ENCODE measurements around the gene FAM111B. TPM values are rescaled to one million over a fixed set of nuclear protein-coding genes. Genes with fewer than 3 reads are reported as not detected.
"Not testable (repeated sequence)": the region's sequence is repeated elsewhere in the genome, so short reads cannot be mapped to it uniquely, and the experiment has no call there.

The FAM111B gene
- total and polyA plus RNA-seq, 2 of the 8 experiments (the other 6 are each of a cell fraction or from before 2014, with no cell fraction given) = 4.8 to 38.1 TPM

GRCh38 chr11:59080421-59080820, 26.6 kb upstream of the FAM111B start:
- H3K9me3 ChIP-seq (ENCODE audit: insufficient read depth in 2 of 2, low read depth in 1 of 2, low read length in 1 of 2); H2BK12ac ChIP-seq (ENCODE audit: low read depth, low read length); H3K4me3 ChIP-seq (ENCODE audit: extremely low read depth in 1 of 4, insufficient read depth in 2 of 4, low read depth in 3 of 4, low read length in 4 of 4); DNase-seq (ENCODE audit: low read depth in 1 of 2, low spot score in 2 of 2); H2BK20ac ChIP-seq (ENCODE audit: low read length); H2AFZ ChIP-seq (ENCODE audit: low read length); H3K27ac ChIP-seq (ENCODE audit: low read depth, low read length); H3K56ac ChIP-seq (replicated peaks; ENCODE audit: insufficient read length, low read depth, low read length); H2BK120ac ChIP-seq (replicated peaks; ENCODE audit: low read depth, low read length); H3K14ac ChIP-seq (ENCODE audit: insufficient read length); H3K27me3 ChIP-seq (replicated peaks in 1 of 4; ENCODE audit: control insufficient read depth in 3 of 4, extremely low read depth in 1 of 4, insufficient read depth in 3 of 4, low read length in 3 of 4); H2AK5ac ChIP-seq (ENCODE audit: low read depth, low read length); FAIRE-seq; H3K4ac ChIP-seq (replicated peaks; ENCODE audit: insufficient read length, low read depth, low read length); H4K20me1 ChIP-seq (replicated peaks in 1 of 2; ENCODE audit: control insufficient read depth in 1 of 2, insufficient read depth in 2 of 2, low read length in 2 of 2); H4K8ac ChIP-seq (ENCODE audit: extremely low read depth, insufficient read depth, low read length); H3K18ac ChIP-seq (ENCODE audit: extremely low read depth, low read length); H3K79me1 ChIP-seq (ENCODE audit: low read depth, low read length); H2BK15ac ChIP-seq (ENCODE audit: low read length); H3K79me2 ChIP-seq (ENCODE audit: control insufficient read depth in 1 of 2, insufficient read depth in 2 of 2, low read length in 2 of 2); H3K23ac ChIP-seq (ENCODE audit: insufficient read length); H2BK5ac ChIP-seq (ENCODE audit: low read depth, low read length); POLR2A ChIA-PET (ENCODE audit: partially characterized antibody); H3K23me2 ChIP-seq (ENCODE audit: low read depth, low read length); H3K4me2 ChIP-seq (ENCODE audit: insufficient read depth in 1 of 2, low read depth in 2 of 2, low read length in 2 of 2); H4K5ac ChIP-seq (ENCODE audit: insufficient read length, low read depth, low read length); H3K36me3 ChIP-seq (ENCODE audit: control insufficient read depth in 2 of 4, insufficient read depth in 4 of 4, low read length in 3 of 4); H3K9ac ChIP-seq (replicated peaks in 1 of 4; ENCODE audit: extremely low read depth in 1 of 4, low read depth in 3 of 4, low read length in 3 of 4); H4K91ac ChIP-seq (replicated peaks; ENCODE audit: insufficient read length, low read length); H3K4me1 ChIP-seq (replicated peaks in 1 of 4; ENCODE audit: control insufficient read depth in 3 of 4, insufficient read depth in 4 of 4, low read length in 3 of 4): not testable (repeated sequence)
- CTCF ChIA-PET (ENCODE audit: partially characterized antibody) = interaction anchor here (0.6 to 1.9 kb wide), 3 partner anchors 10 to 969 kb away, joined by 3 to 6 read pairs (median 3); no protein-coding TSS in a partner anchor
- WGBS, 2 experiments (ENCODE audit: extremely low coverage in 1 of 2, insufficient coverage in 1 of 2, insufficient read length in 1 of 2, insufficient replicate concordance in 2 of 2, low coverage in 1 of 2, low lambda C conversion rate in 2 of 2, missing lambda C conversion rate in 1 of 2) = 86% methylated on average over 2 of the region's 2 CpGs; no CpG with 5 or more reads in 1 of the 2 experiments

DNA sequence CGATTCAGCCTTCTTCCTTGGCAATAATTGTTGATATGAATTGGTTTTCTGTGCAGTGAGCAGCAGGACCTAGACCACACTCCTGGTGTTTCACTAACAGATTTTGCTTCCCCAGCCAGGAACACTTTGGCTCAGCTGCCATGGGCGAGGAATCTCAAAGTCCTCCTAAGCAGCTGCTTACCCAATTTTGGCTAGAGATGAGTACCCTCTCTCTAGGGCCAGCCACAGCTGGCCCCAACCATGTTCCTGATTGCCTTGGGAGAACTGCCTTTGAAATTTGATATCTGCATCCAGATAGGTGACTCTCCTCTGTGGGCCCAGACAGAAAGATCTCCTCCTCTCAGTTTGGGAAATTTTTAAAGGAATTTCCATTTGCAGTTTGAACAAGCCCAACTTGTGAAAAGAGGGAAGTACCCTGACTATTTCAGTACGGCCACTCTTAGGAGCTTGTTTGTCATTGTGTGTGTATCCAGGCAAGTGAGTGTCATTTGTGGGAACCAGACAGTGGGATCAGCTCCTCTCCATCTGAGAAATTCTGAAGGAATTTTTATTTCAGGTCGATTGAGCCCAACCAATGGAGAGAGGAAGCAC, 25.5 kb upstream of the FAM111B start:
- WGBS, 2 experiments (ENCODE audit: extremely low coverage in 1 of 2, insufficient coverage in 1 of 2, insufficient read length in 1 of 2, insufficient replicate concordance in 2 of 2, low coverage in 1 of 2, low lambda C conversion rate in 2 of 2, missing lambda C conversion rate in 1 of 2) = 81% methylated on average over 4 of the region's 4 CpGs; no CpG with 5 or more reads in 1 of the 2 experiments
- H3K23ac ChIP-seq (ENCODE audit: insufficient read length); H3K27me3 ChIP-seq (replicated peaks in 1 of 4; ENCODE audit: control insufficient read depth in 3 of 4, extremely low read depth in 1 of 4, insufficient read depth in 3 of 4, low read length in 3 of 4); H4K91ac ChIP-seq (replicated peaks; ENCODE audit: insufficient read length, low read length); H2BK12ac ChIP-seq (ENCODE audit: low read depth, low read length); DNase-seq (ENCODE audit: low read depth in 1 of 2, low spot score in 2 of 2); H3K79me1 ChIP-seq (ENCODE audit: low read depth, low read length); H3K4me1 ChIP-seq (replicated peaks in 1 of 4; ENCODE audit: control insufficient read depth in 3 of 4, insufficient read depth in 4 of 4, low read length in 3 of 4); H3K14ac ChIP-seq (ENCODE audit: insufficient read length); H3K56ac ChIP-seq (replicated peaks; ENCODE audit: insufficient read length, low read depth, low read length); H2BK15ac ChIP-seq (ENCODE audit: low read length); H3K9ac ChIP-seq (replicated peaks in 1 of 4; ENCODE audit: extremely low read depth in 1 of 4, low read depth in 3 of 4, low read length in 3 of 4); H2AFZ ChIP-seq (ENCODE audit: low read length); H3K18ac ChIP-seq (ENCODE audit: extremely low read depth, low read length); FAIRE-seq; H2AK5ac ChIP-seq (ENCODE audit: low read depth, low read length); POLR2A ChIA-PET (ENCODE audit: partially characterized antibody); H4K20me1 ChIP-seq (replicated peaks in 1 of 2; ENCODE audit: control insufficient read depth in 1 of 2, insufficient read depth in 2 of 2, low read length in 2 of 2); H3K23me2 ChIP-seq (ENCODE audit: low read depth, low read length); H2BK5ac ChIP-seq (ENCODE audit: low read depth, low read length); H3K4me3 ChIP-seq (ENCODE audit: extremely low read depth in 1 of 4, insufficient read depth in 2 of 4, low read depth in 3 of 4, low read length in 4 of 4); H4K8ac ChIP-seq (ENCODE audit: extremely low read depth, insufficient read depth, low read length); H3K4me2 ChIP-seq (ENCODE audit: insufficient read depth in 1 of 2, low read depth in 2 of 2, low read length in 2 of 2); H2BK120ac ChIP-seq (replicated peaks; ENCODE audit: low read depth, low read length); H3K79me2 ChIP-seq (ENCODE audit: control insufficient read depth in 1 of 2, insufficient read depth in 2 of 2, low read length in 2 of 2); H4K5ac ChIP-seq (ENCODE audit: insufficient read length, low read depth, low read length); H3K9me3 ChIP-seq (ENCODE audit: insufficient read depth in 2 of 2, low read depth in 1 of 2, low read length in 1 of 2); H3K4ac ChIP-seq (replicated peaks; ENCODE audit: insufficient read length, low read depth, low read length); H3K36me3 ChIP-seq (ENCODE audit: control insufficient read depth in 2 of 4, insufficient read depth in 4 of 4, low read length in 3 of 4); H2BK20ac ChIP-seq (ENCODE audit: low read length); H3K27ac ChIP-seq (ENCODE audit: low read depth, low read length): not testable (repeated sequence)
- CTCF ChIA-PET (ENCODE audit: partially characterized antibody) = interaction anchor here (1.7 to 1.9 kb wide), 2 partner anchors 23 to 54 kb away, joined by 4 to 6 read pairs; no protein-coding TSS in a partner anchor
